HUES6 (cell line): ENCODE data around the gene RIPK4.

Experiments
- H3K27ac ChIP-seq: 2 replicates; pipeline ENCODE4 v1.7.0; 2013; ENCODE audit warnings: low read depth, mild to moderate bottlenecking, low read length, inconsistent platforms
- H3K27me3 ChIP-seq: 2 replicates; pipeline ENCODE4 v1.6.1; 2013; ENCODE audit warnings: low read length; ENCODE audit not compliant: control insufficient read depth, insufficient read depth
- H3K36me3 ChIP-seq: 2 replicates; pipeline ENCODE4 v1.6.1; 2013; ENCODE audit warnings: low read length; ENCODE audit not compliant: control insufficient read depth, insufficient read depth
- H3K4me1 ChIP-seq: 2 replicates; pipeline ENCODE4 v1.6.1; 2013; ENCODE audit warnings: low read length; ENCODE audit not compliant: control insufficient read depth, insufficient read depth
- H3K4me3 ChIP-seq: 2 replicates; pipeline ENCODE4 v1.5.1; 2013; ENCODE audit warnings: low read depth, low read length
- H3K9ac ChIP-seq: one replicate; pipeline ENCODE4 v1.6.1; 2013; ENCODE audit warnings: mild to moderate bottlenecking, low read length
- H3K9me3 ChIP-seq: 2 replicates; pipeline ENCODE4 v1.6.1; 2013; ENCODE audit warnings: low read depth, low read length; ENCODE audit not compliant: control insufficient read depth, insufficient read depth

RIPK4 gene

DNA sequence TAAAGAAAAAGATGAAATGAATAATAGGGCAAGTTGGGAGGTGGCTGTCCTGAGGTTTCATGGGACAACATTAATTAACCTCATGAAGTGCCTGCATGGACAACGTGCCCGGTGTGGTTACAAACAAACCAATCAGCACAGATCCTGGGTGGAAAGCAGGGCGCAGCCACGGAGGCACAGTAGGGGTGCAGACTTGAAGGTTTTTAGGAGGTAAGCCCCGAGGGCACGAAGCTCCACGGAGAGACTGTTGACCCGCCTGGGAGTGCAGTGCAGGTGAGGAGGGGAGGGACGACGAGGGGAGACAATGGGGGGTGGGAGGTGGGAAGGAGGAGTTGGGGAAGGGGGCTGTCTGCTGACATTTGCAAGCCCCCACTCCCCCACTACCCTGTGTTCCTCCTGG is 2.3 kb upstream of the RIPK4 start:
- Histone ChIP-seq H3K9ac (no peak overlapping the region), H3K27me3 (peaks cover 79% of the 10 kb centered on the region), H3K9me3 (no peaks in the 10 kb centered on the region), H3K4me3 (peak overlapping the region; percentile 72), H3K4me1 (peaks cover 43% of the 10 kb centered on the region), H3K27ac (no peak overlapping the region), H3K36me3 (no peaks in the 10 kb centered on the region)

- Histone ChIP-seq H3K4me3 (peak overlapping the region; percentile 72), H3K36me3 (no peaks in the 10 kb centered on the region), H3K27me3 (peaks cover 85% of the 10 kb centered on the region), H3K4me1 (peaks cover 49% of the 10 kb centered on the region), H3K9me3 (no peaks in the 10 kb centered on the region), H3K27ac (no peak overlapping the region), H3K9ac (no peak overlapping the region)
Measured at GRCh38 chr21:41768437-41769042, 1.7 kb upstream of the RIPK4 start.

DNA sequence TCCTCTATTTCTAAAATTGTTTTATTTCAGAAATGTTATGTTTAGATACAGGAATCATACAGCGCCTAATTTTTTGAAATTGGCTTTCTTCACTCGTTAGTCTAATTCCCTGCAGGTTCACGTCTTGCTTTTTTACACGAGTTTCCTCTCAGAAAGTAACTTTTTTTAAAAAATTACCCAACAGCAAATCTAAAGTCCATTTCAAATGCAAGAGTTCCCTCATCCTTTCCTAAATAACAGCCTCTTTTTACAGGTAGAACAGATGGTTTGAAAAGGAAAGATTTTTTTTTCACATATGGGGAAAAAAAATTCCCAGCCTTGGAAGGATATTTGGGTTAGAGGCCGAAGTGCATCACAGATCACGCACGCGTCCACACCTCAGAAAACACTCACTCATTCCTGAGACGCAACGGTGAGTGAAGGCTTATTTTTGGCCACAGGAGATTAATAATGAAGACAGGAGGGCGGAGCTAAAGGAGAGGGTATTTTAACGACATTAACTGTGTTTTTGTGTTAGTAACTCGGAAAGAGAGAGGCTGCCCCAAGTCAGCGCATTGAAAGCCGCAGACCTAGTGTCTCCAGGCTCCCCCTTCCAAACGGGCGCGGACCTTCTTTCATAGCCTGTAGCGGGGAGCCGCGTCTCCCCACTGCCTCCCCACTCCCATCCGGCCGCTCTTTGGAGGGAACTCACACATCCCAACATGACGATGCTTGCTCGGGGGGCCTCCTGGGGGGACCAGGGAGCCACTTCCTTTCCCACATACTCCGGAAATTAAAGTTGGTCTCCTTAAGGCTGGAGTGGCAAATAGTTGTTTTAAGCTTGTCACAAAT is 969 bp upstream of the RIPK4 start:
- no peaks in the 10 kb centered on the region for H3K36me3 ChIP-seq
- H3K4me1 ChIP-seq = peaks cover 54% of the 10 kb centered on the region
- no peaks in the 10 kb centered on the region for H3K9me3 ChIP-seq
- peak overlapping the region; percentile 72 for H3K4me3 ChIP-seq
- H3K27ac ChIP-seq = no peak overlapping the region
- H3K27me3 ChIP-seq = peaks cover 92% of the 10 kb centered on the region
- no peak overlapping the region for H3K9ac ChIP-seq

DNA sequence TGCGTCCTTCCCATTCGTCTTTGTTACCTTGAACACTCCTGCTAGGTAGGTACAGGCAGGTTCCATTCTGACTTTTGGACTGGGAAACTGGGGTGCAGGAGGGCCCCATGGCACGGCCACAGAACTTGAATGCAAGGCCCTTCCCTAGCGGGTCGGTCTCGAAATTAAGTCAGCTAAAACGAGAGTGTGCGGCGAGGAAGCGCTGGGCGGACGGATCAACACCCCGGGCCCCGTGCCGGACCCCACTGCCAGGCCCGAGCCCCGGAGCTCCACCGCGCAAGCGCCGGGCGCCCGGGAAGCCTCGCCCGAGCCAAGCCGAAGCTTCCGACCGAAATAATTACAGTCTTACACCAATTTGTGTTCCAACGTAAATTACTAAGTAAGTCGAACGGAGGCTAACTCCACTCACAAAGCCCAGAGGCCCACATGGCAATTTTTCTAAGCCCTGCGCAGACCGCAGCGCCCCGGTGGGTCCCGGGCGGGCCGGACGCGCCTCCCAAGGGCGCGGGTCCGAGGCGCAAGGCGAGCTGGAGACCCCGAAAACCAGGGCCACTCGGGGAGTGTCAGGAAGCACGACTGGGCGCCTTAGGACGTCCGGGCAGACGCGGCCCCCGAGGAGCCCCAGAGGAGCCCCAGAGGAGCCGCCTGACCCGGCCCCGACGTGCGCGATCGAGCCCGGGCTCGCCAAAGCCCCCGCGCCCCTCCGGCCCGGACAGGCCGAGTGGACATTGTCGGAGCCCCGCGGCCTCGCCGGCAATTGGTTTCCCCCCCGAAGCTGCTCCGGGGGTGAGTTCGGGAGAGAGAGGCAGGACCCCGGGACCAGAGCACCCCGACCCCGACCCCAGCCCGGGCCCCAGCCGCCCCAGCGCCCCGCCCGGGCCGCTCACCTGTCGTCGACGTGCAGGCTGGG is 624 bp downstream of the RIPK4 start:
- H3K9me3 ChIP-seq = no peaks in the 10 kb centered on the region
- no peaks in the 10 kb centered on the region for H3K36me3 ChIP-seq
- no peak overlapping the region for H3K27ac ChIP-seq
- peaks cover 55% of the 10 kb centered on the region for H3K4me1 ChIP-seq
- peak overlapping the region; percentile 51 for H3K9ac ChIP-seq
- H3K4me3 ChIP-seq = peak overlapping the region; percentile 72
- peaks cover 94% of the 10 kb centered on the region for H3K27me3 ChIP-seq

GRCh38 chr21:41765420-41765821 is 1.4 kb downstream of the RIPK4 start:
- Histone ChIP-seq H3K27me3 (peaks cover 91% of the 10 kb centered on the region), H3K9me3 (no peaks in the 10 kb centered on the region), H3K4me3 (peak overlapping the region; percentile 72), H3K27ac (no peak overlapping the region), H3K9ac (no peak overlapping the region), H3K4me1 (peaks cover 63% of the 10 kb centered on the region), H3K36me3 (no peaks in the 10 kb centered on the region)

DNA sequence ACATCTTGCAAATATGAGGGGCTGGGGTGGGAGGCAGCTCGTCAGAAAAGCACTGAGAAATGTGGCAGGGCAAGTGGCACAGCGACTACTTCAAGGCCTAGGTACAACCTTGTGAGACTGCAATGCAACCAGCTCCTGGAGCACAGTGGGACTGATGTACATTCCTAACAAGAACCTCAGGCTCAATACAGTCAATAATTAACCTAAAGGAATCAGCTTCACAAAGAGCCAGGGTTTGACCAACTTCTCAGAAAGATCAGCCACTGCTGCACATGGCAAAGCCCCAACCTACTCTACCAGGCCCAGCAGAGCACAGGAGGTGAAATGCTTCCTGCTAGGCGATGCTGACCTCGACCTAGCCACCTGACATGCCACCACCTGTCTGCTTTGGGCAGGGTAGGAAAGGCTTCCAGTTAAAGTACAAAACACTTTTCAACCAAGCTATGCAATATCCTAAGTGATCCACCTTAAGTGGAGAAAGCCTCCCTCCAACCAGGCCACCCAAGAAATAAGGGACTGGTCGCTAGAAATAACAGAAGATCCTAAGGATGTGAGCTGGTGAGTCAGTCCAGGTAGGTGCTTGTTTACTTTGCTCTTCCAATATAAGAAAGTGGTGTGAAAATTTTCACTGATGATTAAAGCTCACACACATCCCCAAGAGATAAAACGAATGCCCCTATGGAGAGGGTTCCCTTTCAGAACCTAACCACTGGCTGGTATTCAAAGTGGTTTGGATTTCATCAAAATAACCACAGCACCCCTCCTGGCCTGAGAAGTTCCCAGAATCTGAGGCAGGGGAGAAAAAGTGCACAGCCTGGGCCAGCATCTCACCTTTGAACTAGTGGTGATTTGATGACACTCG is 2.1 kb downstream of the RIPK4 start:
- Histone ChIP-seq H3K4me1 (peaks cover 66% of the 10 kb centered on the region), H3K9me3 (no peaks in the 10 kb centered on the region), H3K27me3 (peaks cover 85% of the 10 kb centered on the region), H3K27ac (no peak overlapping the region), H3K9ac (no peak overlapping the region), H3K36me3 (no peaks in the 10 kb centered on the region), H3K4me3 (peak overlapping the region; percentile 72; the same call in 1 of the 2 replicates)

- Histone ChIP-seq H3K9ac (no peak overlapping the region), H3K27ac (no peak overlapping the region), H3K4me3 (no peak overlapping the region; the same call in 1 of the 2 replicates), H3K27me3 (peaks cover 77% of the 10 kb centered on the region), H3K36me3 (no peaks in the 10 kb centered on the region), H3K9me3 (no peaks in the 10 kb centered on the region), H3K4me1 (peaks cover 68% of the 10 kb centered on the region)
Measured at GRCh38 chr21:41763996-41764395, 2.9 kb downstream of the RIPK4 start.

- Histone ChIP-seq H3K9me3 (no peaks in the 10 kb centered on the region), H3K36me3 (no peaks in the 10 kb centered on the region), H3K27me3 (peaks cover 72% of the 10 kb centered on the region), H3K27ac (no peak overlapping the region), H3K4me1 (peaks cover 69% of the 10 kb centered on the region), H3K9ac (no peak overlapping the region), H3K4me3 (peak overlapping the region; percentile 56)
Measured at GRCh38 chr21:41763398-41763931, 3.4 kb downstream of the RIPK4 start.

DNA sequence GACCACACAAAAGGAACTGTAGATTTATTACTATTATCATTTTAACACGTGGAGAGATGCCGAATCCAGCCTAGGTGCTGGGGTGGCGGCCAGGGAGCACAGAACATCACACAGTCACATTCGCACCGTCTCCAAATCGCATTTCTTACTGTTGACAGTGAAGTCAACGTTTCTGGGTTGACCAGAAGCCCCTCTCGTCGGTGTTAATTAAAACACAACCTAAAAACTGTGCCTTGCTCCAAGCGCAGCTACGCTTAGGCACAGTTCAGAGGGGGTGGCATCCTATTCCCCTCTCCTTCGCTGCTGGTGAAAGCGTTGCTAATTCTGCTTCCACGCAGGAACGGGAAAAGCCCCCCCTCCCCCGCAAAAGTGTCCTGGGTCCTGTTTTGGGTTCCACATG is 4.1 kb downstream of the RIPK4 start:
- H3K9me3 ChIP-seq = no peaks in the 10 kb centered on the region
- peak overlapping the region; percentile 56 for H3K4me3 ChIP-seq
- no peak overlapping the region for H3K9ac ChIP-seq
- H3K36me3 ChIP-seq = no peaks in the 10 kb centered on the region
- peaks cover 65% of the 10 kb centered on the region for H3K27me3 ChIP-seq
- H3K4me1 ChIP-seq = peaks cover 67% of the 10 kb centered on the region
- H3K27ac ChIP-seq = no peak overlapping the region
